Activated CD4-positive, alpha-beta T cell treated with anti-CD3 and anti-CD28 coated beads, Interleukin-2, amount 50 U/mL, for 24 hours (primary cell): Measurements from ENCODE around the gene CHD6.

Experiments
- DNase-seq, 2 donors: peaks; one replicate each; pipeline ENCODE4 v3.0.0-alpha.2; 2020; ENCODE audit warnings: low read depth in 1 of 2, low spot score in 1 of 2

The CHD6 gene

GRCh38 chr20:41395667-41396664 is 222.2 kb downstream of the CHD6 start:
- DNase-seq = no peak

- DNase-seq = no peak
Measured at GRCh38 chr20:41394931-41395666, 223.1 kb downstream of the CHD6 start.

- no peak for DNase-seq
Measured at GRCh38 chr20:41394081-41394480, 224.1 kb downstream of the CHD6 start.

GRCh38 chr20:41393705-41394066 is 224.5 kb downstream of the CHD6 start:
- no peak for DNase-seq

GRCh38 chr20:41392871-41393704 is 225.1 kb downstream of the CHD6 start:
- DNase-seq = no peak

GRCh38 chr20:41392295-41392694 is 225.9 kb downstream of the CHD6 start:
- no peak for DNase-seq

GRCh38 chr20:41391587-41392001 is 226.6 kb downstream of the CHD6 start:
- DNase-seq = no peak

GRCh38 chr20:41390889-41391288 is 227.3 kb downstream of the CHD6 start:
- no peak for DNase-seq

- no peak for DNase-seq
Measured at GRCh38 chr20:41387444-41387851, 230.7 kb downstream of the CHD6 start.

- DNase-seq = no peak
Measured at GRCh38 chr20:41386502-41387427, 231.4 kb downstream of the CHD6 start.

- no peak for DNase-seq
Measured at GRCh38 chr20:41382791-41383305, 235.3 kb downstream of the CHD6 start.

GRCh38 chr20:41380551-41381193 is 237.5 kb downstream of the CHD6 start:
- DNase-seq = no peak

- no peak for DNase-seq
Measured at GRCh38 chr20:41379551-41379950, 238.6 kb downstream of the CHD6 start.

GRCh38 chr20:41377275-41377674 is 240.9 kb downstream of the CHD6 start:
- no peak for DNase-seq

- no peak for DNase-seq
Measured at GRCh38 chr20:41376349-41376748, 241.8 kb downstream of the CHD6 start.

- DNase-seq = no peak
Measured at GRCh38 chr20:41375846-41376245, 242.3 kb downstream of the CHD6 start.

- no peak for DNase-seq
Measured at GRCh38 chr20:41373931-41374920, 244.0 kb downstream of the CHD6 start.

- DNase-seq = no peak
Measured at GRCh38 chr20:41373251-41373783, 244.9 kb downstream of the CHD6 start.
